Esophagus muscularis mucosa (tissue), 4 donors: ENCODE data around the gene SATL1. TPM values are rescaled to one million over a fixed set of nuclear protein-coding genes. Genes with fewer than 3 reads are reported as not detected.

Source experiments
- DNase-seq: peaks from one replicate; pipeline ENCODE4 v3.0.0-alpha.2; 2017; ENCODE audit errors: extremely low spot score
- H3K27ac ChIP-seq, 4 donors: fragments of 200-600 bp; sonication (generic); replicated peaks in 1 of 4; 1 replicate in 3 of 4; 2 replicates in 1 of 4; pipeline ENCODE4 v1.5.1; 2016 to 2019; ENCODE audit warnings: mild to moderate bottlenecking in 1 of 4
- H3K27me3 ChIP-seq, 4 donors: fragments of 200-600 bp; sonication (generic); one replicate each; pipeline versions ENCODE4 v1.5.1 to v1.6.0; 2016 to 2019
- H3K36me3 ChIP-seq, 4 donors: fragments of 200-600 bp; sonication (generic); one replicate each; pipeline ENCODE4 v1.5.1; 2016 to 2019
- H3K4me1 ChIP-seq, 4 donors: fragments of 200-600 bp; sonication (generic); one replicate each; pipeline ENCODE4 v1.5.1; 2016 to 2019
- H3K4me3 ChIP-seq, 4 donors: fragments of 200-600 bp; sonication (generic); 1 replicate in 2 of 4; 2 replicates in 2 of 4; pipeline ENCODE4 v1.5.1; 2016 to 2019; ENCODE audit warnings: mild to moderate bottlenecking in 4 of 4, moderate library complexity in 1 of 4
- H3K9me3 ChIP-seq, 4 donors: fragments of 200-600 bp; sonication (generic); 1 replicate in 3 of 4; 2 replicates in 1 of 4; pipeline ENCODE4 v1.5.1; 2016 to 2019
- EP300 ChIP-seq: sonication (generic); formaldehyde crosslinking; IDR thresholded peaks from one replicate; pipeline ENCODE4 v1.6.1; 2017; ENCODE audit warnings: antibody characterized with exemption
- POLR2A ChIP-seq: fragments of 450-650 bp; IDR thresholded peaks from one replicate; pipeline ENCODE4 v1.6.1; 2017; ENCODE audit warnings: antibody characterized with exemption, moderate library complexity, mild to moderate bottlenecking, low read depth
- POLR2AphosphoS5 ChIP-seq, 2 donors: sonication (generic); formaldehyde crosslinking; IDR thresholded peaks; one replicate each; pipeline ENCODE4 v1.6.1; 2017; ENCODE audit warnings: antibody characterized with exemption in 2 of 2
- WGBS: methylation state at CpG from one replicate; pipeline ENCODE4 v1.1.5; 2018; 5-methylcytosine and 5-hydroxymethylcytosine counted together
- intact Hi-C: fragments of 100-400 bp; cut with DNase I; formaldehyde crosslinking; loops from one replicate; pipeline ENCODE4 v1.15.1; 2023
- total RNA-seq, 4 donors: library from RNA; depleted of rRNA; stranded (reverse); fragments of >200 nt; gene quantifications; one replicate each; pipeline versions ENCODE4 v1.1.0 to v1.2.1, GENCODE V29; 2016
- TF ChIP-seq, protein P1 (sequence below), 3 experiments: fragments of 200-600 bp in 2 of 3; fragments of 450-650 bp in 1 of 3; sonication (generic) in 2 of 3; IDR thresholded peaks; one replicate each; pipeline ENCODE4 v1.5.1; 2017 to 2019; ENCODE audit warnings: antibody characterized with exemption in 3 of 3, mild to moderate bottlenecking in 2 of 3, moderate library complexity in 1 of 3

Gene SATL1
- total RNA-seq, 4 donors from 2014 or later: not detected

DNA sequence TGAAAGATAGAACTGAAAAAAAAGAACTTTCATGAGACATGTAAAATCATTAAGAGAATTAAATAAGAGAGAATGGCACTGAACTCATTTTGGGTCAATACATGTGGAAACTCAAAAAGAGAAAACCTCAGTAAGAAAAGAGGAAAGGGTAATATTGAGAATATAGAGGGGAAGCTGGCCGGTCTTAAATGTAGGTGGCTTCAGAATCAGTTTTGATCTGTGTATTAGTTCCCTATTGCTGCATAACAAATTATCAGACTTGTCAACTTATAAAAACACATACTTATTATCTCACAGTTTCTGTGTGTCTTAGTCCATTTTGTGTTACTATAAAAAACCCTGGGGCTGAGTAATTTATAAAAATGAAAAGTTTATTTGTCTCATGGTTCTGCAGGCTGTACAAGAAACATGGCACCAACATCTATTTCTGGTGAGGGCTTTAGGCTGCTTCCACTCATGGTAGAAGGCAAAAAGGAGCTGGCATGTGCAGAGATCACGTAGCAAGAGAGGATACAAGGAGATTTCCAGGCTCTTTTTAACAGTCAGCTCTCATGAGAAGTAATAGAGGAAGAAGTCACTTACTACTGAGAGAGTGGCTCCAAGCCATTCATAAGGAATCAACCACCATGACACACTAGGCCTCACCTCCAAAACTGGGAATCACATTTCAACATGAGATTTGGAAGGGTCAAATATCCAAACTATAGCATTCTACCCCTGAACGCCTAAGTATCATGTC lies 29.6 kb downstream of the SATL1 start:
- Histone ChIP-seq H3K27me3 (no peaks in the 10 kb centered on the region), H3K36me3 (no peaks in the 10 kb centered on the region), H3K4me1 (no peaks in the 10 kb centered on the region), H3K4me3 (no peak overlapping the region), H3K27ac (no peak overlapping the region), H3K9me3 (no peaks in the 10 kb centered on the region)
- intact Hi-C loops: no loop called here
- WGBS: 69% methylated on average over 3 of the region's 3 CpGs
- no peak for DNase-seq
- TF ChIP-seq, protein P1, sequence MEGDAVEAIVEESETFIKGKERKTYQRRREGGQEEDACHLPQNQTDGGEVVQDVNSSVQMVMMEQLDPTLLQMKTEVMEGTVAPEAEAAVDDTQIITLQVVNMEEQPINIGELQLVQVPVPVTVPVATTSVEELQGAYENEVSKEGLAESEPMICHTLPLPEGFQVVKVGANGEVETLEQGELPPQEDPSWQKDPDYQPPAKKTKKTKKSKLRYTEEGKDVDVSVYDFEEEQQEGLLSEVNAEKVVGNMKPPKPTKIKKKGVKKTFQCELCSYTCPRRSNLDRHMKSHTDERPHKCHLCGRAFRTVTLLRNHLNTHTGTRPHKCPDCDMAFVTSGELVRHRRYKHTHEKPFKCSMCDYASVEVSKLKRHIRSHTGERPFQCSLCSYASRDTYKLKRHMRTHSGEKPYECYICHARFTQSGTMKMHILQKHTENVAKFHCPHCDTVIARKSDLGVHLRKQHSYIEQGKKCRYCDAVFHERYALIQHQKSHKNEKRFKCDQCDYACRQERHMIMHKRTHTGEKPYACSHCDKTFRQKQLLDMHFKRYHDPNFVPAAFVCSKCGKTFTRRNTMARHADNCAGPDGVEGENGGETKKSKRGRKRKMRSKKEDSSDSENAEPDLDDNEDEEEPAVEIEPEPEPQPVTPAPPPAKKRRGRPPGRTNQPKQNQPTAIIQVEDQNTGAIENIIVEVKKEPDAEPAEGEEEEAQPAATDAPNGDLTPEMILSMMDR (IDR thresholded peaks at IDR 0.05): no peak

DNA sequence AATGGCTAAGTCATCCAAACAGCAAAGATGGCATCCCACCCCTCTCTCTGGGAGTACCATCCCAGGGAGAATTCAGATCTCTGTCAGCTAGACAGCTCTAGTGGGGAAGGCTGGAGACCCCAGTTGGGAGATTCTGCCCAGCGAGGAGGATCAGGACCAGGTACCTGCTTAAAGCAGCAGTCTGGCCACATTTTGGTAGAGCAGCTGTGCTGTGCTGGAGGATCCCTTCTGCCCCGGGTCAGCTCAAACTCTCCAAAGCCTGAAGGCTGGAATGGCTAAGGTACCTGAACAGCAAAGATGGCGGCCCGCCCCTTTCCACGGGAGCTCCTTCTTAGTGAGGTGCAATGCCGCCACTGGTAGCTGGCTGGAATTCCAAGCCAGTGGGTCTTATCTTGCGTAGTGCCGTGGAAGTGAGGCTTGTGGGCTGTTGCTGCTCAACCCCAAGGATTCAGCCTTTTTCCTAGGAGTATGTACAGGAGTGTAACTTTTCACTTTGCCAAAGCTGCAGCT lies 40.1 kb downstream of the SATL1 start:
- Histone ChIP-seq H3K27me3 (no peaks in the 10 kb centered on the region), H3K36me3 (no peaks in the 10 kb centered on the region), H3K27ac (no peak overlapping the region), H3K4me3 (no peak overlapping the region), H3K9me3 (no peaks in the 10 kb centered on the region), H3K4me1 (no peaks in the 10 kb centered on the region)
- no peak for DNase-seq
- intact Hi-C loops: no loop called here
- TF ChIP-seq POLR2A (no peak), EP300 (no peak), POLR2AphosphoS5 (IDR thresholded peaks at IDR 0.05) (no peak)
- TF ChIP-seq, protein P1 (IDR thresholded peaks at IDR 0.05): no peak
- WGBS: 86% methylated on average over 6 of the region's 8 CpGs

DNA sequence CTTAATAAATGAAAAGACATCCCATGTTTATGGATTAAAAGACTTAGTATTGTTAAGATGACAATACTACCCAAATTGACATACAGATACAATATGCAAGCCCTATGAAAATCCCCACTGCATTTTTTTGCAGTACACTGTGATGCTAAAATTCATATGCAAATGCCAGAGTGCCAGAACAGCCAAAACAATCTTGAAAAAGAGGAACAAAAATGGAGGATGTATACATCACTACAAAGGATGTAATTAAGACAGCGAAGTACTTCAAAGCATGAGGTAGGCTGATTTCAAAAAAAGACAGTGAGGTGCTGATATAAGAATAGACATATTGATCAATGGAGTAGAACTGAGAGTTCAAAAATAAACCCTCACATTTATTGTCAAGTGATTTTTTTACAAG lies 47.3 kb downstream of the SATL1 start:
- DNase-seq: no peak
- intact Hi-C loops: no loop called here
- H3K4me3 ChIP-seq: no peak overlapping the region
- H3K27ac ChIP-seq: no peak overlapping the region
- H3K36me3 ChIP-seq: no peaks in the 10 kb centered on the region
- TF ChIP-seq EP300: no peak
- TF ChIP-seq POLR2A: no peak
- TF ChIP-seq, protein P1 (IDR thresholded peaks at IDR 0.05): no peak
- no peak for TF ChIP-seq POLR2AphosphoS5 (IDR thresholded peaks at IDR 0.05)
- H3K4me1 ChIP-seq: no peaks in the 10 kb centered on the region
- no peaks in the 10 kb centered on the region for H3K9me3 ChIP-seq
- no peaks in the 10 kb centered on the region for H3K27me3 ChIP-seq
- 74% methylated on average over 1 of the region's 1 CpG for whole genome bisulfite sequencing

GRCh38 chrX:85159644-85160043 lies 83.9 kb downstream of the SATL1 start:
- no peak for TF ChIP-seq EP300
- no peak for TF ChIP-seq POLR2A
- TF ChIP-seq, protein P1 (IDR thresholded peaks at IDR 0.05): no peak
- no peak for TF ChIP-seq POLR2AphosphoS5 (IDR thresholded peaks at IDR 0.05)
- 64% methylated on average over 5 of the region's 5 CpGs for WGBS
- Histone ChIP-seq H3K36me3 (no peaks in the 10 kb centered on the region), H3K27me3 (no peaks in the 10 kb centered on the region), H3K4me3 (no peak overlapping the region), H3K4me1 (no peaks in the 10 kb centered on the region), H3K27ac (no peak overlapping the region), H3K9me3 (peaks cover 0 to 10% (median 0%) of the 10 kb centered on the region in 4 donors)
- DNase-seq: no peak
- intact Hi-C loops: no loop called here

DNA sequence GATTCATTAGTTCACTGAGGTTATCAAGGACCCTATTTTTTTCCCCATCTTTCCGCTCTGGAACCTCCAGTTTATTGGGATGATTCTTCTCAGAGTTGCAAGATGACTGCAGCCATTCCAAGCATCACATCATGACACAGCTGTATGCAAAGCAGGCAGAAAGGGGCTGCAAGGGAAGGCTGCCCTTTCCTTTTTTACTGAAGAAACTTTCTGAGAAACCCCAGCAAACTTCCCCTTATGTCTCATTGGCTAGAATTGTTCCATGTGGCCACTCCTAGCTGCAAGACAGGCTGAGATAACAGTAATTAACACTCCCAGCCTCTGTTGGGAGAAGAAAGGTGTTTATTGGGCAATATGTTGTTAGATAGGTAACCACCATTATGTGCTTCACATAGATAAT lies 102.6 kb downstream of the SATL1 start:
- WGBS: 79% methylated on average over 1 of the region's 1 CpG
- intact Hi-C loops: no loop called here
- TF ChIP-seq, protein P1 (IDR thresholded peaks at IDR 0.05): no peak
- no peak for TF ChIP-seq POLR2A
- no peak for TF ChIP-seq EP300
- TF ChIP-seq POLR2AphosphoS5 (IDR thresholded peaks at IDR 0.05): no peak
- Histone ChIP-seq H3K36me3 (no peaks in the 10 kb centered on the region), H3K4me1 (no peaks in the 10 kb centered on the region), H3K9me3 (no peaks in the 10 kb centered on the region), H3K4me3 (no peak overlapping the region), H3K27ac (no peak overlapping the region), H3K27me3 (no peaks in the 10 kb centered on the region)
- no peak for DNase-seq
